Measurements from ENCODE around the gene NETO2.
A peak's percentile ranks its signal among the peaks of the same experiment; 100 is the strongest.

Gene NETO2

GRCh38 chr16:47043970-47044684 lies 99.6 kb downstream of the NETO2 start:
- DNase-seq: no peak

DNA sequence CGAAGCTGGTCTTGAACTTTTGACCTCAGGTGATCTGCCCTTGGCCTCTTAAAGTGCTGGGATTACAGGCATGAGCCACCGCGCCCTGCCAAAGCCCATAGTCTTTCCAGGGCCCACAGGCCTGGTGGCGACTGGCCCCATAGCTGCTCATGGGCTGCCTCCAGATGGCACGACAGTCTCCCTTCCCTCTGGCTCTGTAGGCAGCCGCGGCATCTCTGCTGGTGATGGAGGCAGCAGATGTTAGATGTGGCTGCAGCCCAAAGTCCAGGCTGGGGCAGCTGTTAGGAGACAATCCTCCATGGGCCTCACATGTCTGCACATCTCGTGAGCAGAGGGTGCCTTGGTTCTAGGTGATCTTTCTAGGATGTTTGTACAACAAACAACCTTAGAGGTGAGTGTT lies 100.5 kb downstream of the NETO2 start:
- no peak for DNase-seq

DNA sequence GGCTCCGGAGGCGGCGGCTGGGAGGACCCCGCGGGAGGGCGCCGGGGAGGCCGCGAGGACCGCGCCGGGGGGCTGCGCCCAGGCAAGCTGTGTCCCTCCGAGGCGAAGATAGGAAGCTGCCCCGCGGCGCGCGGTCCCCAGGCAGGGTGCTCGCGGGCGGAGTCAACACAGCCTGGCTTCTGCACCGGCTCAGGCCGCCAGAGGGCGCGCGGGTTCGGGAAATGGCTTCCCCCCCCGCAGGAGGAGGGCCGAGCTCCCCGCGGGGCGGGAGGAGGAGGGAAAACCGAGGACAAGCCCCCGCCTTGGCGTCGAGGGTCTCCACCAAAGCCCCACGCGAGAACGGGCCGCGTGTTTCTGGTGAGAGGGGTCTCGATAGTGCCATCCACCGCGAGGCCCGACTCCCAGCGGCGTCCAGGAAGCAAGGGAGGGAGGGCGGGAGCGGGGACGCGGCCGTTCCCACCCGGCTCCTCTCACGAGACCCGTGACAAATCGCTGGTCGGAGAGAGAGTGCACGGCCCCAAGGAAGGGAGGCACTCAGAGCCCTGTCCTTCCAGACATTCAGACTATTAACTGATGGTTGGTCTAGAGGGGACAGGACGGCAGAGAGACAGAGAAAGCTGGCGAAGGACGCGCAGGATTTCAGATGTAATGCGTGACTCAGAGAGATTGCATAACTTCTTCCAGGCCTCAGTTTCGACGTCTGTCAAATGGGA lies 105.8 kb downstream of the NETO2 start:
- peak; percentile 89 for DNase-seq

DNA sequence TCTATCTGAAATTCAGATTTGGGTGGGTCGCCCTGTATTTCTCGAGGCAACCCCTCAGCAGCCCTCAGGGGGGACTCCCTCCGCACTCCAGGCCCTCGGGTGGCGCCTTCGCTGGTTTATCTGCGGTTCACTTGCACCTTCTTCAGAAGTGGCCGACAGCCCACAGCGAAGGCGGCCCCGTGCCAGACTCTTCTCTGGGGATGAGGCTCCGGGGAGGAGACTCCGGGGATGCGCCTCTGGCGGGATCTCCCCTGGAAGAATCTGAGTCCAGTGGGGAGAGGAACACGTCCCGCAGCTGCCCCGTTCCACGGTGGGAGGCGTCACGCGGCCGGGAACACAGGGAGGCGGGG lies 106.4 kb downstream of the NETO2 start:
- peak; percentile 50 for DNase-seq

DNA sequence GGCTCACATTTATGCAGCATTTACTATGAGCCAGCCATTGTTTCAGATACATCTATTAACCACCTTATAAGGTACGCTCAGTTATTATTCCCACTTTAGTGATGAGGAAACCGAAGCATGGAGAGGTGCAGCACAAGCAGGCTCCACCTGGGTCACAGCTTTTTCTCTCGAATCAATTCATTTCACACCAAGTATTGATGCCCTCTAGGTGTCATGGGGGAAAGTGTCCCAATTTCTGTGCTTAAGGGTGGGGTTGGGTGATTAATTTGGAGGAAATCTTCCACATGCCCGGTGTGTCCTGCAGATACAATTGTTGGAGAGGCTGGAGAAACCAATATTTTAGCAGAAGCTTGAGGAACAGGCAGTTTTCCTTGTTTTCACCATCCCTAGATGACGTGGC lies 107.5 kb downstream of the NETO2 start:
- no peak for DNase-seq

DNA sequence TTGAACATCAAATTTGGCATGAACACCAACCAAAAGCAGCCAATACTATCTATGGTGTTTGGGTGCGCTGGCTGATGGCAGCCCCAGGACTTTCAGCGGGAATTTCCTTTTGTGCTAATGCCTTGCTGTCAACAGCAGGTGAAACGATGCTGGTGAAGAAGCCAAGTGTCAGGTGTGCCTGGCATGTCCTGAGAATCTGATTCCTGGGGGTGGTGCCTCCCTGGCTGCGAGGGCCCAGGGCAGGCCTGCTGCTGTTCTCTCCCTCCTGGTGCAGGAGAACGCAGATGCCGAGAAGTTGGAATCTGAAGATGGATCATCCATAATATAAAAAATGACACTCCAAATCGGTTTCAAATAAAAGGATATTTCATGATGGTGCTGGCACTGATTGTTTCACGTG lies 108.3 kb downstream of the NETO2 start:
- no peak for DNase-seq

GRCh38 chr16:47034455-47034854 lies 109.3 kb downstream of the NETO2 start:
- no peak for DNase-seq

DNA sequence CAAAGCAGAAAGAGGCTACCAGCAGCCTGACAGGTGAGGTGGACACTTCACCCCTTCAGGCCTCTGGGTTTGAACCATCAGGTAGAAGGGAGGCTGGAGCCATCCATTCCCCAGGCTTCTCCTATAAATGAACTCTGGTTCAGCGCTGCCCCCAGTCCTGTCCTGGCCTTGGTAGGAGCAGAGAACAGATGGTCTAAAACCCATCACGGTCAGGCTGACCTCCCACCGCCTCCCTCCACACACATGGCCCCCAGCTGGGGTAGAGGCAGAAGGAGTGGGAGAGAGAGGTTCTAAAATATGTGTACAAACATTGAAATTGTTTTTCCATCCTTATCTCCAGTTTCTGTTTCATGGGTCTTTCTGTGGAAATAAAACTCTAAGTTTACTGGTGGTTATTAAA lies 110.6 kb downstream of the NETO2 start:
- DNase-seq: no peak

DNA sequence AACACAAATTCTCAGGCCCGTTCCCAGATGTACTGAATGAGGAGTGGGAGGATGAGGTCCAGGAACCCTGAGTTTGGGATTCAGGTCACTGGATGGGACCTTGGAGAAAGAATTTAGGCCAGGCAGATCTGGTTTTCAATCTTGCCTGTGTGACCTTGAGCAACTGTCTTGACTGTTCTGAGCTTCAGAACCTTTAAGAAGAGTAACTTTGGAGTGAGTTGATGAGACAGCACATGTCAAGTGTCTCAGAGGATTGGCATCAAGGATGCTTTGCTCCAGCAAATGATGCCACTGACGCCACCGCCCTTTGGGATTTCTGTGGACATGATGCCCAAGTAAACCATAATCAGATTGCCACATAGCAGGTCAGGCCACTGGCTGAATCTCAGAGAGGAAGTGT lies 114.0 kb downstream of the NETO2 start:
- peak; percentile 41 for DNase-seq

GRCh38 chr16:47028767-47029377 lies 114.9 kb downstream of the NETO2 start:
- DNase-seq: no peak
